HL-60 (cell line): ENCODE results near the gene PRSS22.

Experiments used
- CTCF ChIP-seq: IDR thresholded peaks from one replicate; pipeline ENCODE4 v1.5.1; 2011; ENCODE audit warnings: low read length, control low read depth, inconsistent platforms; ENCODE audit not compliant: insufficient read depth
- GABPA ChIP-seq: IDR thresholded peaks from 2 replicates; pipeline ENCODE4 v1.6.1; 2012; ENCODE audit warnings: low read depth
- POLR2AphosphoS5 ChIP-seq: IDR thresholded peaks from 2 replicates; pipeline ENCODE4 v1.6.1; 2012; ENCODE audit warnings: low read depth
- REST ChIP-seq: IDR thresholded peaks from 2 replicates; pipeline ENCODE4 v1.6.1; 2012; ENCODE audit warnings: low read depth; ENCODE audit not compliant: insufficient replicate concordance
- SPI1 ChIP-seq: IDR thresholded peaks from 2 replicates; pipeline ENCODE4 v1.6.1; 2012; ENCODE audit warnings: low read depth, mild to moderate bottlenecking, borderline replicate concordance

DNA sequence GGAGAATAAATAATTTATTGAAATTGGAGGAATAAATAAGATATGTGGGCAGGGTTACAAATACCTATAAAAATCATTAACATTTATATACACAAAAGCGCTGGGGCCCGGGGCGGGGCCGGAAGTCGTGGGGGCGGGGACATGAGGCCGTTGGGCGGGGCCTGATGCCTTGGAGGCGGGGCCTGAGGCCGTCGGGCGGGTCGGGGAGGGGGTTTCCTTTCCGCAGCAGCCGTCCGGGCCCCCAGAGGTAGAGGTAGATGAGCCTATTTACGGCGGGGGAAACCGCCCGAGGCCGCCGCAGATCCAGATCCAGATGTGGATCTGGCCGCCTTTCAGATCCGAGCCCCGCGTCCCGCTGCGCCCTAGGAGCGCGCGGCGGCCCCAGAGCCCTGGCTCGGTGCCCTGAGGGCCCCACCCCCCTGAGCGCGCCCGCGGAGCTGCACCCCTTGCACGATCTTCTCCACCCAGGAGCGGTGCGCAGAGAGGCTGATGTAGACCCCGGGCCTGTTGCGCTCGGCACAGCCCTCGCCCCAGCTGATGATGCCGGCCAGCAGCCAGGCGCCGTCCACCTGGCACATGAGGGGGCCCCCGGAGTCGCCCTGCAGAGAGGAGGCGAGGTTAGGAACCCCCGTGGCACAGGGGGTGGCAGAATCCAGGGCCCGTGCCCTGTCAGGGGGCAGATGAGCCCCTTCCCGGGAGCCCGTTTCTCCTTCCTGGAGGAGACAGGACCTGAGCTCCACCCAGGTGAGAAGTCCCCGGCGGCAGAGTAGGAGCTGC, 5.1 kb downstream of the PRSS22 start:
- no peak for TF ChIP-seq CTCF
- TF ChIP-seq SPI1: no peak
- TF ChIP-seq POLR2AphosphoS5: no peak
- TF ChIP-seq GABPA: no peak
- TF ChIP-seq REST: no peak
